Sigmoid colon (tissue), 7 donors: ENCODE results near the gene CMSS1. TPM values are rescaled to one million over a fixed set of nuclear protein-coding genes. Genes with fewer than 3 reads are reported as not detected.

Source experiments
- DNase-seq: peaks from one replicate; pipeline ENCODE4 v3.0.0-alpha.2; 2019
- H3K27ac ChIP-seq, 4 donors: fragments of 200-600 bp; sonication (generic); one replicate each; pipeline ENCODE4 v1.5.1; 2016 to 2019; ENCODE audit warnings: mild to moderate bottlenecking in 1 of 4
- H3K27me3 ChIP-seq, 3 donors: fragments of 200-600 bp; sonication (generic); one replicate each; pipeline ENCODE4 v1.5.1; 2019; ENCODE audit warnings: mild to moderate bottlenecking in 1 of 3
- H3K36me3 ChIP-seq, 4 donors: fragments of 200-600 bp; sonication (generic); one replicate each; pipeline ENCODE4 v1.5.1; 2016 to 2019
- H3K4me1 ChIP-seq, 4 donors: fragments of 200-600 bp; sonication (generic); one replicate each; pipeline ENCODE4 v1.5.1; 2017 to 2019
- H3K4me3 ChIP-seq, 4 donors: fragments of 200-600 bp; sonication (generic); one replicate each; pipeline ENCODE4 v1.5.1; 2017 to 2019; ENCODE audit warnings: mild to moderate bottlenecking in 2 of 4, moderate library complexity in 1 of 4
- H3K9me3 ChIP-seq, 4 donors: fragments of 200-600 bp in 3 of 4; sonication (generic) in 3 of 4; one replicate each; pipeline versions ENCODE4 v1.5.1 to v1.6.1; 2013 to 2019
- EP300 ChIP-seq, 4 donors: sonication (generic); formaldehyde crosslinking; IDR thresholded peaks; one replicate each; pipeline ENCODE4 v1.6.1; 2017; ENCODE audit warnings: antibody characterized with exemption in 4 of 4
- POLR2A ChIP-seq, 2 donors: fragments of 450-650 bp; IDR thresholded peaks; one replicate each; pipeline ENCODE4 v1.6.1; 2016; ENCODE audit warnings: antibody characterized with exemption in 2 of 2, mild to moderate bottlenecking in 2 of 2, moderate library complexity in 2 of 2
- POLR2AphosphoS5 ChIP-seq, 4 donors: sonication (generic); formaldehyde crosslinking; IDR thresholded peaks; one replicate each; pipeline ENCODE4 v1.6.1; 2017; ENCODE audit warnings: antibody characterized with exemption in 4 of 4
- WGBS, 2 donors: extraction: QIAGEN DNeasy Blood & Tissue Kit; methylation state at CpG; one replicate each; pipeline ENCODE4 v1.1.7; 2013; 5-methylcytosine and 5-hydroxymethylcytosine counted together
- intact Hi-C: fragments of 100-400 bp; cut with DNase I; formaldehyde crosslinking; loops from one replicate; pipeline ENCODE4 v1.15.1; 2023
- polyA plus RNA-seq, 3 donors: library from polyadenylated mRNA; stranded (reverse); fragments of 200-250 nt; gene quantifications; one replicate each; pipeline ENCODE4 v1.2.3, GENCODE V29; 2013
- total RNA-seq, 4 donors: library from RNA; depleted of rRNA; stranded (reverse); fragments of >200 nt; gene quantifications; one replicate each; pipeline ENCODE4 v1.1.0, GENCODE V29; 2016
- TF ChIP-seq, protein P1 (sequence below), 4 experiments: fragments of 450-650 bp in 3 of 4; fragments of 200-600 bp in 1 of 4; IDR thresholded peaks; one replicate each; pipeline ENCODE4 v1.5.1; 2016 to 2019; ENCODE audit warnings: antibody characterized with exemption in 4 of 4, mild to moderate bottlenecking in 3 of 4, moderate library complexity in 2 of 4
- donor health status: healthy with polysubstance abuse.
- donor health status: Bipolar disorder and iron deficiency.
- donor health status: healthy.

CMSS1 gene
- total and polyA plus RNA-seq, 7 donors: 6.0 to 19.4 (median 13.9) TPM

DNA sequence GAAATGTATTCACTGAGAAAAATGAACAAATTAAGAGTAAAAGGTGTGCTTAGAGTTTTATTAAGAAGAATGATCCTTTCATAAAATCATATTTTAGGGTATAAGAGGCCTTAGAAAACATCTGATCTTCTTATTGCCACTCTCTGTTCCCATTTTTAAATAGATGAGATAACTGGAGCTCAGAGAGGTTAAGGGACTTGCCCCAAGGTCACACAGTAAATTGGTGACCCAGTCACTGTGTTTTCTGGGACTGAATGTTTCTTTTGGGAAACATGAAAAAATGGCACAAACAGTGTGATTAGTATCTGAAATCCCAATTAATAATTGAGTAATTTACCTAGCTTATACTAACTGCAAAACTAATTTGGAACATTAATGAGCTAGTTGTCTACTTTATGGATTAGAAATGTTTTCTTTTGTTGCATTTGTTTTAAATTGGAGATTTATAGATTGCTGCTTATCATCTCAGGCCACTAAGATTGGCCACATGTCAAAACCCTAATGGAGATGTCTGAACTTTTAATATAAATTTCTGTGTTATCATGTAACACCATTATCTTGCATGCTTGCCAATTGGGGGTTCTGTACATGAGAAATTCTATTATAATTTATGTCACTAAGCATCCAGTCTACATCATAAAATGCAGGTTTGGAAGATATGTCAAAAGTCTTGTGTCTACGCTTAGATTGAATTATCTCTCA, 64.9 kb downstream of the CMSS1 start:
- intact Hi-C loops: no loop called here
- WGBS, 2 donors: 98 to 100% methylated on average over 1 of the region's 1 CpG
- H3K4me3 ChIP-seq: no peak overlapping the region
- H3K4me1 ChIP-seq: peaks cover 0 to 22% (median 3%) of the 10 kb centered on the region in 4 donors
- H3K27ac ChIP-seq: peak overlapping the region in 3 of 4 donors; percentile 37 to 75 (median 68)
- H3K27me3 ChIP-seq: no peaks in the 10 kb centered on the region
- H3K9me3 ChIP-seq: no peaks in the 10 kb centered on the region
- DNase-seq: no peak
- TF ChIP-seq, protein P1, sequence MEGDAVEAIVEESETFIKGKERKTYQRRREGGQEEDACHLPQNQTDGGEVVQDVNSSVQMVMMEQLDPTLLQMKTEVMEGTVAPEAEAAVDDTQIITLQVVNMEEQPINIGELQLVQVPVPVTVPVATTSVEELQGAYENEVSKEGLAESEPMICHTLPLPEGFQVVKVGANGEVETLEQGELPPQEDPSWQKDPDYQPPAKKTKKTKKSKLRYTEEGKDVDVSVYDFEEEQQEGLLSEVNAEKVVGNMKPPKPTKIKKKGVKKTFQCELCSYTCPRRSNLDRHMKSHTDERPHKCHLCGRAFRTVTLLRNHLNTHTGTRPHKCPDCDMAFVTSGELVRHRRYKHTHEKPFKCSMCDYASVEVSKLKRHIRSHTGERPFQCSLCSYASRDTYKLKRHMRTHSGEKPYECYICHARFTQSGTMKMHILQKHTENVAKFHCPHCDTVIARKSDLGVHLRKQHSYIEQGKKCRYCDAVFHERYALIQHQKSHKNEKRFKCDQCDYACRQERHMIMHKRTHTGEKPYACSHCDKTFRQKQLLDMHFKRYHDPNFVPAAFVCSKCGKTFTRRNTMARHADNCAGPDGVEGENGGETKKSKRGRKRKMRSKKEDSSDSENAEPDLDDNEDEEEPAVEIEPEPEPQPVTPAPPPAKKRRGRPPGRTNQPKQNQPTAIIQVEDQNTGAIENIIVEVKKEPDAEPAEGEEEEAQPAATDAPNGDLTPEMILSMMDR (IDR thresholded peaks at IDR 0.05): no peak
- TF ChIP-seq EP300 (IDR thresholded peaks at IDR 0.05): no peak
- no peak for TF ChIP-seq POLR2AphosphoS5 (IDR thresholded peaks at IDR 0.05)
- TF ChIP-seq POLR2A (IDR thresholded peaks at IDR 0.05): no peak
- no peaks in the 10 kb centered on the region for H3K36me3 ChIP-seq

DNA sequence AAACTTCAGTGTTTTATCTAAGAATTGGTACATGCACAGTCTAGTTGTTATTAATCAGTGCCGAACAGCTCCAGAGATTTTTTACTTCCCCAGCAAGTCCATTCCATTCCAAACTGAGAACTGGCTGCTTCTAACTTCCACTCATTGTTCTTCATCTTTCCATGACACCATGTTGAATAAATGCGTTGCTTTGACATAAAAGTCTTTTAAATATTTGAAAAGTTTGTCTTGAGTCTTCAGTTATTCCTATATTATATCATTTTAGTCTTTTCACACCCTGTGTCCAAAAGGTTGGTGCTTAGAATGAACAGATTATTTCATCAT, 65.4 kb downstream of the CMSS1 start:
- peak overlapping the region in 2 of 4 donors; percentile 37 to 75 for H3K27ac ChIP-seq
- TF ChIP-seq POLR2A (IDR thresholded peaks at IDR 0.05) (no peak), POLR2AphosphoS5 (IDR thresholded peaks at IDR 0.05) (no peak), EP300 (IDR thresholded peaks at IDR 0.05) (no peak)
- TF ChIP-seq, protein P1 (IDR thresholded peaks at IDR 0.05): no peak
- DNase-seq: no peak
- no peaks in the 10 kb centered on the region for H3K36me3 ChIP-seq
- intact Hi-C loops: no loop called here
- no peaks in the 10 kb centered on the region for H3K9me3 ChIP-seq
- 96 to 99% methylated on average over 2 of the region's 2 CpGs for WGBS, 2 donors
- peaks cover 0 to 19% (median 3%) of the 10 kb centered on the region in 4 donors for H3K4me1 ChIP-seq
- no peaks in the 10 kb centered on the region for H3K27me3 ChIP-seq
- no peak overlapping the region for H3K4me3 ChIP-seq

DNA sequence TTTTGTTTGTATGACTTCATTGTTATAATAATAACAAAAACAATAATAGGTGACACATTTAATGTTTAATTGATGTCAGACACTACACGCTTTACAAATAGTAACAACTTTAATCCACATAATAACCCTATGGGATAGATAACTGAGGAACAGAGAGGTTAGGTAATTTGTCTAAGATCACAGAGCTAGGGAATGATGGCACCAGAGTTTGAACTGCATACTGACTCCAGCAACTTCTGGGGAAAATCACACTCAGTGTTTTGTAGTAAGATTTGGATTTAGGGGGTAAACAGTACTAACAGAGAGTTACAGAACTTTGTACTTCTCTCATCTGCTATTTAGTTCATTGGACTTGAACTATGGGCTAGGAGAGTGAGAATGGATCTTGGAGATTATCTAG, 66.0 kb downstream of the CMSS1 start:
- H3K4me3 ChIP-seq: no peak overlapping the region
- 92 to 98% methylated on average over 1 of the region's 1 CpG for WGBS, 2 donors
- intact Hi-C loops: no loop called here
- peaks cover 0 to 19% (median 3%) of the 10 kb centered on the region in 4 donors for H3K4me1 ChIP-seq
- TF ChIP-seq POLR2A (IDR thresholded peaks at IDR 0.05) (no peak), EP300 (IDR thresholded peaks at IDR 0.05) (no peak), POLR2AphosphoS5 (IDR thresholded peaks at IDR 0.05) (no peak)
- TF ChIP-seq, protein P1 (IDR thresholded peaks at IDR 0.05): no peak
- no peaks in the 10 kb centered on the region for H3K9me3 ChIP-seq
- H3K27me3 ChIP-seq: no peaks in the 10 kb centered on the region
- no peaks in the 10 kb centered on the region for H3K36me3 ChIP-seq
- H3K27ac ChIP-seq: peak overlapping the region in 1 of 4 donors; percentile 75
- DNase-seq: no peak

DNA sequence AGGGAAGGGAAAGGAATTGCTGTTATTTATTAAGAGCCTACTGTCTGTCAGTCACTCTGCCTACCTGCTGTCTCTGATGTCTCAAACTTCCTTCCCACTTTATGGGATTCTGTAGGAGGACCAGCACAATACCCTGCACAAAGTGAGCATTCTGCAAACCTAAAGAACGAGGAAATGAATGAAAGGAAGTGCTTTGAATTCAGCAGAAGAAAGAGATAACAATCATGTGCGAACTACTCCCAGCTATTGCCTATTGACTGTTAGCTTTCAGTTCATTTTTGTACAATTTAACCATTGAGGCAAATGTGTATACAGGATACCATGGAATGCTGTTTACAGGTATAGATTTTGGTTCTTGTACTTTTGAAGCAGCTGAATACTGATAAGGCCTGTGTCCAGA, 66.8 kb downstream of the CMSS1 start:
- no peaks in the 10 kb centered on the region for H3K27me3 ChIP-seq
- TF ChIP-seq, protein P1 (IDR thresholded peaks at IDR 0.05): no peak
- no peak for TF ChIP-seq POLR2A (IDR thresholded peaks at IDR 0.05)
- TF ChIP-seq POLR2AphosphoS5 (IDR thresholded peaks at IDR 0.05): no peak
- TF ChIP-seq EP300 (IDR thresholded peaks at IDR 0.05): no peak
- H3K4me3 ChIP-seq: no peak overlapping the region
- no peaks in the 10 kb centered on the region for H3K36me3 ChIP-seq
- 14 to 42% methylated on average over 2 of the region's 2 CpGs for WGBS, 2 donors
- H3K9me3 ChIP-seq: no peaks in the 10 kb centered on the region
- intact Hi-C loops: no loop called here
- no peak overlapping the region for H3K27ac ChIP-seq
- peaks cover 0 to 19% (median 6%) of the 10 kb centered on the region in 4 donors for H3K4me1 ChIP-seq
- no peak for DNase-seq

DNA sequence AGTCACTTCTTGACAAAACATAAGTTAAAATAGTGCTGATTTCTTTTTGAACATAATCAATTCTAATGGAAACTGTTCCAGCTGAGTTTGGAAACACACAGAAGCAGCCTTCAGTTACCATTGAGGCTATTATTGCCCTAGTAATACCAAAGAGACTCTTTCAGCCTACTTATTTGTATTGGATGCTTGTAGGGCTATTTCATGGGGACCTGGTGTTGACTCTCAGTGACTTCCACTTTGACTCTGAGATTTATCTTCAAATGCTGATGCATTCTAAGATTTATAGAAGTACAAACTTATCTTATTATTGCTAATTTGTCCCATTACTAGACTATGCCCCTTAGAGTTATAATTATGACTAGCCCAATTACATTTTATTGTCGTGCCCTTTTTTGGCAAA, 67.4 kb downstream of the CMSS1 start:
- 97 to 98% methylated on average over 1 of the region's 1 CpG for WGBS, 2 donors

More for the DNA sequence above, 67.4 kb downstream of the CMSS1 start:
- Histone ChIP-seq H3K27ac (no peak overlapping the region), H3K4me1 (peaks cover 0 to 19% (median 6%) of the 10 kb centered on the region in 4 donors), H3K4me3 (no peak overlapping the region), H3K27me3 (no peaks in the 10 kb centered on the region), H3K9me3 (no peaks in the 10 kb centered on the region), H3K36me3 (no peaks in the 10 kb centered on the region)
- no peak for TF ChIP-seq EP300 (IDR thresholded peaks at IDR 0.05)
- TF ChIP-seq POLR2AphosphoS5 (IDR thresholded peaks at IDR 0.05): no peak
- no peak for TF ChIP-seq POLR2A (IDR thresholded peaks at IDR 0.05)
- TF ChIP-seq, protein P1 (IDR thresholded peaks at IDR 0.05): no peak
- intact Hi-C loops: no loop called here
- no peak for DNase-seq
